ENCODE measurements around the gene FMNL3. TPM values are rescaled to one million over a fixed set of nuclear protein-coding genes. Genes with fewer than 3 reads are reported as not detected.
A peak's percentile ranks its signal among the peaks of the same experiment; 100 is the strongest.

Gene FMNL3
- polyA plus RNA-seq, 2 donors, result 1.4 to 1.7 TPM

DNA sequence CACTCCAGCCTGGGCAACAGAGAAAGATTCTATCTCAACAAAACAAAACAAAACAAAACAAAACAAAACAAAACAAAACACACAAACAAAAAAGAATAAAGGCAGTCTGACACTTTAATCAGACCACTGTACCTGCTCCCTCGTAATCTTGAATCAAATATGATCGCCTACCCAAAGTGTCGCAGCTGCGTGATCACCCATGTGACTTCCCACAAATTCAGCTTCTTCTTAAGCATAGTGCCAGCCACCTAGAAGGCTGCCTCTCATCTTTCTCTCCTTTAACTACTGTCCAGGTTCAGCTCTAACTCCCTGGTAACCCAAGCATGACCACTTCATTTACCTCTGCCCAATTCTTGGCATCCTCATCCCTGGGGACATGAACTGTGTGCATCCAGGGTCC, 37.4 kb downstream of the FMNL3 start:
- Histone ChIP-seq H3K27ac (ENCODE audit: low read depth in 2 of 2, low read length in 1 of 2) (no peak overlapping the region), H3K27me3 (ENCODE audit: control insufficient read depth in 1 of 2, insufficient read depth in 2 of 2, low read length in 2 of 2) (no peaks in the 10 kb centered on the region), H3K4me3 (ENCODE audit: low read depth in 1 of 2, low read length in 2 of 2) (no peak overlapping the region), H3K9me3 (ENCODE audit: control insufficient read depth in 2 of 2, insufficient read depth in 1 of 2, low read depth in 1 of 2, low read length in 1 of 2) (no peaks in the 10 kb centered on the region), H3K4me1 (ENCODE audit: control insufficient read depth in 2 of 2, insufficient read depth in 2 of 2, low read length in 1 of 2) (peaks cover 2 to 13% of the 10 kb centered on the region in 2 donors), H3K36me3 (ENCODE audit: control insufficient read depth in 2 of 2, insufficient read depth in 2 of 2, low read length in 1 of 2) (no peaks in the 10 kb centered on the region)
- WGBS, 2 donors, result 81 to 87% methylated on average over 4 of the region's 4 CpGs

DNA sequence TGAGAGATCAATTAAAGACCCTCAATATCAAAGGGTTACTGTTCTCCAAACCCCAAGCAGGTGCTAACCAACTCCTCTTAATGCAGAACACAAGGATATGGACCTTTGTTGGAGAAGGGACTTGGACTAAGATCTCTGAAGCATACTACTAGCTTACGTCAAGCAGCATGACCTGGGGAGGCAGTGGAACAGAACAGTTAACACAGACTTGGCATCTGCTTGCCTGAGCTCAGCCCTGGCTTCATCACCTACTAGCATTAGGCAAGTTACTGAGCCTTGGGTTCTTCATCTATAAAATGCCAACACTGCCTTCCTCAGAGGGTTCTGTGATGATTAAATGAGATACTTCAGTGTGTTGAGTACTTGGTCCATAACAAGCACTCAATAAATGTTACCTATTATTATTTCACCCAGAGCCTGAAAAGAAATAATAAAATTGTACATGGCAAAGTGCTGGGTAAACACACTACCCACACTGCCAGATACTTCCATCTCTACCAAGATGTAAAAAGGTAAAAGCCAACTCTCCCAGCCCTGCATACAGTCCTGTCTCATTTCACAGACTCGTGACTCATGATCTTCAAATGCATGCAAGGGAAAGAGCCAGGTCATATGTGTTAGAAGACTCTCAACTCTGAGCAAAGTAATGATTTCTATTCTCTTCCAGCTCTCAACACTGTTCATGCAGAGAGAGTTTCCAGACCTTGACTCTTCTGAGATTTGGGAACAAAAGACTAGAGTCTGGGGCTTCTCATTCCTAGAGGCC, 39.7 kb downstream of the FMNL3 start:
- Histone ChIP-seq H3K27ac (ENCODE audit: low read depth in 2 of 2, low read length in 1 of 2) (no peak overlapping the region), H3K27me3 (ENCODE audit: control insufficient read depth in 1 of 2, insufficient read depth in 2 of 2, low read length in 2 of 2) (no peaks in the 10 kb centered on the region), H3K36me3 (ENCODE audit: control insufficient read depth in 2 of 2, insufficient read depth in 2 of 2, low read length in 1 of 2) (no peaks in the 10 kb centered on the region), H3K4me3 (ENCODE audit: low read depth in 1 of 2, low read length in 2 of 2) (no peak overlapping the region), H3K9me3 (ENCODE audit: control insufficient read depth in 2 of 2, insufficient read depth in 1 of 2, low read depth in 1 of 2, low read length in 1 of 2) (no peaks in the 10 kb centered on the region), H3K4me1 (ENCODE audit: control insufficient read depth in 2 of 2, insufficient read depth in 2 of 2, low read length in 1 of 2) (peaks cover 2 to 7% of the 10 kb centered on the region in 2 donors)
- WGBS, 2 donors, result 93 to 94% methylated on average over 2 of the region's 2 CpGs

GRCh38 chr12:49666176-49666575, 41.0 kb downstream of the FMNL3 start:
- no peaks in the 10 kb centered on the region for H3K27me3 ChIP-seq (ENCODE audit: control insufficient read depth in 1 of 2, insufficient read depth in 2 of 2, low read length in 2 of 2)
- H3K36me3 ChIP-seq (ENCODE audit: control insufficient read depth in 2 of 2, insufficient read depth in 2 of 2, low read length in 1 of 2), result no peaks in the 10 kb centered on the region
- WGBS, 2 donors, result 88 to 96% methylated on average over 4 of the region's 4 CpGs
- no peak overlapping the region for H3K27ac ChIP-seq (ENCODE audit: low read depth in 2 of 2, low read length in 1 of 2)
- no peak overlapping the region for H3K4me3 ChIP-seq (ENCODE audit: low read depth in 1 of 2, low read length in 2 of 2)
- peaks cover 2 to 7% of the 10 kb centered on the region in 2 donors for H3K4me1 ChIP-seq (ENCODE audit: control insufficient read depth in 2 of 2, insufficient read depth in 2 of 2, low read length in 1 of 2)
- H3K9me3 ChIP-seq (ENCODE audit: control insufficient read depth in 2 of 2, insufficient read depth in 1 of 2, low read depth in 1 of 2, low read length in 1 of 2), result no peaks in the 10 kb centered on the region

GRCh38 chr12:49665384-49665783, 41.8 kb downstream of the FMNL3 start:
- no peak overlapping the region for H3K27ac ChIP-seq (ENCODE audit: low read depth in 2 of 2, low read length in 1 of 2)
- no peak overlapping the region for H3K4me3 ChIP-seq (ENCODE audit: low read depth in 1 of 2, low read length in 2 of 2)
- no peaks in the 10 kb centered on the region for H3K27me3 ChIP-seq (ENCODE audit: control insufficient read depth in 1 of 2, insufficient read depth in 2 of 2, low read length in 2 of 2)
- peaks cover 2 to 7% of the 10 kb centered on the region in 2 donors for H3K4me1 ChIP-seq (ENCODE audit: control insufficient read depth in 2 of 2, insufficient read depth in 2 of 2, low read length in 1 of 2)
- H3K36me3 ChIP-seq (ENCODE audit: control insufficient read depth in 2 of 2, insufficient read depth in 2 of 2, low read length in 1 of 2), result no peaks in the 10 kb centered on the region
- H3K9me3 ChIP-seq (ENCODE audit: control insufficient read depth in 2 of 2, insufficient read depth in 1 of 2, low read depth in 1 of 2, low read length in 1 of 2), result no peaks in the 10 kb centered on the region
- WGBS, 2 donors, result 76 to 84% methylated on average over 2 of the region's 2 CpGs

- no peaks in the 10 kb centered on the region for H3K27me3 ChIP-seq (ENCODE audit: control insufficient read depth in 1 of 2, insufficient read depth in 2 of 2, low read length in 2 of 2)
- H3K4me1 ChIP-seq (ENCODE audit: control insufficient read depth in 2 of 2, insufficient read depth in 2 of 2, low read length in 1 of 2), result peaks cover 2 to 7% of the 10 kb centered on the region in 2 donors
- no peaks in the 10 kb centered on the region for H3K9me3 ChIP-seq (ENCODE audit: control insufficient read depth in 2 of 2, insufficient read depth in 1 of 2, low read depth in 1 of 2, low read length in 1 of 2)
- WGBS, 2 donors, result 83 to 88% methylated on average over 4 of the region's 4 CpGs
- peak overlapping the region in 1 of 2 donors; percentile 17 for H3K27ac ChIP-seq (ENCODE audit: low read depth in 2 of 2, low read length in 1 of 2)
- no peak overlapping the region for H3K4me3 ChIP-seq (ENCODE audit: low read depth in 1 of 2, low read length in 2 of 2)
- H3K36me3 ChIP-seq (ENCODE audit: control insufficient read depth in 2 of 2, insufficient read depth in 2 of 2, low read length in 1 of 2), result no peaks in the 10 kb centered on the region
Observed at GRCh38 chr12:49664591-49665239, 42.5 kb downstream of the FMNL3 start.

DNA sequence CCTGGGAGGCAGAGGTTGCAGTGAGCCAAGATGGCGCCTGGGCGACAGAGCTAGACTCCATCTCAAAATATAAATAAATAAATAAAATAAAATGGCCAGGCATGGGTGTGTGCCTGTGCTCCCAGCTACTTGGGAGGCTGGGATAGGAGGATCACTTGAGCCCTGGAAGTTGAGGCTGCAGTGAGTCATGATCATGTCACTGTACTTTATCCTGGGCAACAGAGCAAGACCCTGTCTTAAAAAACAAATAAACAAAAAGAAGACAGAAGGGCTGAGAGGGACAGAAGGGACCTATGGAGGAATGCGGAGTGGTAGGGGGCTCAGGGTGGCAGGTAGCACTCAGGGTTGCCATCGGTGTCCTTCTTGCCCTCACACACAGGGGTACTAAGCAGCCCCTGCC, 43.0 kb downstream of the FMNL3 start:
- no peaks in the 10 kb centered on the region for H3K36me3 ChIP-seq (ENCODE audit: control insufficient read depth in 2 of 2, insufficient read depth in 2 of 2, low read length in 1 of 2)
- H3K4me1 ChIP-seq (ENCODE audit: control insufficient read depth in 2 of 2, insufficient read depth in 2 of 2, low read length in 1 of 2), result peaks cover 2 to 7% of the 10 kb centered on the region in 2 donors
- WGBS, 2 donors, result 98 to 100% methylated on average over 4 of the region's 4 CpGs
- no peaks in the 10 kb centered on the region for H3K9me3 ChIP-seq (ENCODE audit: control insufficient read depth in 2 of 2, insufficient read depth in 1 of 2, low read depth in 1 of 2, low read length in 1 of 2)
- H3K27ac ChIP-seq (ENCODE audit: low read depth in 2 of 2, low read length in 1 of 2), result peak overlapping the region in 1 of 2 donors; percentile 17
- no peak overlapping the region for H3K4me3 ChIP-seq (ENCODE audit: low read depth in 1 of 2, low read length in 2 of 2)
- no peaks in the 10 kb centered on the region for H3K27me3 ChIP-seq (ENCODE audit: control insufficient read depth in 1 of 2, insufficient read depth in 2 of 2, low read length in 2 of 2)

- peak overlapping the region; percentile 76 to 79 for H3K27ac ChIP-seq (ENCODE audit: low read depth in 2 of 2, low read length in 1 of 2)
- 40 to 51% methylated on average over 5 of the region's 5 CpGs for WGBS, 2 donors
- H3K4me1 ChIP-seq (ENCODE audit: control insufficient read depth in 2 of 2, insufficient read depth in 2 of 2, low read length in 1 of 2), result peaks cover 2 to 7% of the 10 kb centered on the region in 2 donors
- H3K27me3 ChIP-seq (ENCODE audit: control insufficient read depth in 1 of 2, insufficient read depth in 2 of 2, low read length in 2 of 2), result no peaks in the 10 kb centered on the region
- H3K9me3 ChIP-seq (ENCODE audit: control insufficient read depth in 2 of 2, insufficient read depth in 1 of 2, low read depth in 1 of 2, low read length in 1 of 2), result no peaks in the 10 kb centered on the region
- H3K4me3 ChIP-seq (ENCODE audit: low read depth in 1 of 2, low read length in 2 of 2), result no peak overlapping the region
- H3K36me3 ChIP-seq (ENCODE audit: control insufficient read depth in 2 of 2, insufficient read depth in 2 of 2, low read length in 1 of 2), result no peaks in the 10 kb centered on the region
Observed at GRCh38 chr12:49662998-49663843, 44.0 kb downstream of the FMNL3 start.

DNA sequence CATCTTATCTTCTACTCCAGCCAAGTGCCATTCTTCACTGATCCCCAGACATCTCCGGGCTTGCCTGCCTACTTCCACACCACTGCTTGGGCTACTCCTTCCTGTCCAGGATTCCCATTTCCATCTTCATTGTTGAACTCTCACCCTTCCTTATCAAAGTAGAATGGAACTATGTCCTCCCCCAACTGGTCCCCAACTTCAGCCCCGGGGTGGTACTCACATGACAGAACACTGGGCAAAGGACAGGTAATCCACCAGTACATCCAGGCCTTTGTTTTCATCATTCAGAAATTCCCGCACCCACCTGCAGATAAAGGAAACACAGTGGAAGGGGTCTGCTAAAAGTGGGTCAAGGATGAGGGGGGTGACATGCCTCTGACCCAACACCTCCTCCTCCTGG, 45.5 kb downstream of the FMNL3 start:
- Histone ChIP-seq H3K4me1 (ENCODE audit: control insufficient read depth in 2 of 2, insufficient read depth in 2 of 2, low read length in 1 of 2) (peaks cover 2 to 7% of the 10 kb centered on the region in 2 donors), H3K9me3 (ENCODE audit: control insufficient read depth in 2 of 2, insufficient read depth in 1 of 2, low read depth in 1 of 2, low read length in 1 of 2) (no peaks in the 10 kb centered on the region), H3K27me3 (ENCODE audit: control insufficient read depth in 1 of 2, insufficient read depth in 2 of 2, low read length in 2 of 2) (no peaks in the 10 kb centered on the region), H3K27ac (ENCODE audit: low read depth in 2 of 2, low read length in 1 of 2) (no peak overlapping the region), H3K36me3 (ENCODE audit: control insufficient read depth in 2 of 2, insufficient read depth in 2 of 2, low read length in 1 of 2) (peaks cover 0 to 4% of the 10 kb centered on the region in 2 donors), H3K4me3 (ENCODE audit: low read depth in 1 of 2, low read length in 2 of 2) (no peak overlapping the region)
- WGBS, 2 donors, result 91% methylated on average over 3 of the region's 3 CpGs

- Histone ChIP-seq H3K27me3 (ENCODE audit: control insufficient read depth in 1 of 2, insufficient read depth in 2 of 2, low read length in 2 of 2) (no peaks in the 10 kb centered on the region), H3K36me3 (ENCODE audit: control insufficient read depth in 2 of 2, insufficient read depth in 2 of 2, low read length in 1 of 2) (peaks cover 0 to 4% of the 10 kb centered on the region in 2 donors), H3K4me3 (ENCODE audit: low read depth in 1 of 2, low read length in 2 of 2) (no peak overlapping the region), H3K9me3 (ENCODE audit: control insufficient read depth in 2 of 2, insufficient read depth in 1 of 2, low read depth in 1 of 2, low read length in 1 of 2) (no peaks in the 10 kb centered on the region), H3K4me1 (ENCODE audit: control insufficient read depth in 2 of 2, insufficient read depth in 2 of 2, low read length in 1 of 2) (peaks cover 2 to 7% of the 10 kb centered on the region in 2 donors), H3K27ac (ENCODE audit: low read depth in 2 of 2, low read length in 1 of 2) (no peak overlapping the region)
- 83 to 91% methylated on average over 3 of the region's 3 CpGs for WGBS, 2 donors
Observed at GRCh38 chr12:49661191-49661590, 46.0 kb downstream of the FMNL3 start.
